IPS-NIHi7 (cell line): ENCODE measurements around the gene TPRN.

Experiments
- DNase-seq: peaks from one replicate; pipeline ENCODE4 v3.0.0; 2012; ENCODE audit warnings: mixed read lengths; ENCODE audit errors: extremely low spot score

Gene TPRN

GRCh38 chr9:137212520-137212919 lies 12.0 kb upstream of the TPRN start:
- no peak for DNase-seq

GRCh38 chr9:137211532-137211931 lies 11.0 kb upstream of the TPRN start:
- no peak for DNase-seq

- no peak for DNase-seq
These were observed 6.1 kb upstream of the TPRN start for GRCh38 chr9:137206602-137207001.

- DNase-seq, result peak; percentile 92
These were observed 4.9 kb upstream of the TPRN start, which contains the start of the genes NDOR1 and TMEM203 for GRCh38 chr9:137205126-137206069. Gene NDOR1, plus strand, starts transcription at chr9:137205700. Its CDS starts 78 bp downstream, at chr9:137205778. Gene TMEM203, minus strand, starts transcription at chr9:137205648. Its CDS starts 234 bp downstream, at chr9:137205414.

GRCh38 chr9:137204731-137205125 lies 4.2 kb upstream of the TPRN start:
- no peak for DNase-seq

- no peak for DNase-seq
These were observed 2.4 kb upstream of the TPRN start for GRCh38 chr9:137202966-137203365.

GRCh38 chr9:137201205-137201868 lies 796 bp upstream of the TPRN start:
- DNase-seq, result no peak

- no peak for DNase-seq
These were observed 975 bp downstream of the TPRN start for GRCh38 chr9:137199411-137200121.

- no peak for DNase-seq
These were observed 1.6 kb downstream of the TPRN start for GRCh38 chr9:137198902-137199283.

- DNase-seq, result no peak
These were observed 2.3 kb downstream of the TPRN start for GRCh38 chr9:137198051-137198901.

GRCh38 chr9:137195525-137196220 lies 4.9 kb downstream of the TPRN start:
- no peak for DNase-seq

- DNase-seq, result no peak
These were observed 5.6 kb downstream of the TPRN start for GRCh38 chr9:137194909-137195308.

- DNase-seq, result no peak
These were observed 6.2 kb downstream of the TPRN start for GRCh38 chr9:137194388-137194787.

GRCh38 chr9:137193771-137194170 lies 6.8 kb downstream of the TPRN start:
- DNase-seq, result no peak

- no peak for DNase-seq
These were observed 7.7 kb downstream of the TPRN start for GRCh38 chr9:137192859-137193258.

- DNase-seq, result no peak
These were observed 8.1 kb downstream of the TPRN start for GRCh38 chr9:137192448-137192780.

- no peak for DNase-seq
These were observed 8.7 kb downstream of the TPRN start for GRCh38 chr9:137191691-137192447.

- DNase-seq, result no peak
These were observed 9.3 kb downstream of the TPRN start for GRCh38 chr9:137191245-137191644.

- DNase-seq, result no peak
These were observed 10.2 kb downstream of the TPRN start for GRCh38 chr9:137190315-137190856.
